ENCODE results near the gene VSTM2B. TPM values are rescaled to one million over a fixed set of nuclear protein-coding genes. Genes with fewer than 3 reads are reported as not detected.

The VSTM2B gene
- total RNA-seq, 1 experiment from 2014 or later: not detected

- Mint-ChIP-seq H3K4me1 (ENCODE audit: low read depth, unreplicated experiment) (no peaks in the 10 kb centered on the region), H3K9me3 (ENCODE audit: unreplicated experiment) (peaks cover 17% of the 10 kb centered on the region), H3K27me3 (ENCODE audit: insufficient read depth, unreplicated experiment) (peaks cover 8% of the 10 kb centered on the region), H3K27ac (ENCODE audit: unreplicated experiment) (no peak overlapping the region), H3K4me3 (ENCODE audit: unreplicated experiment) (no peak overlapping the region), H3K36me3 (ENCODE audit: insufficient read depth, unreplicated experiment) (no peaks in the 10 kb centered on the region)
- CTCF ChIA-PET: interaction anchor here (0.6 kb wide), 1 partner anchor 10 kb away, joined by 6 read pairs; no protein-coding TSS in a partner anchor
- no peak for DNase-seq
- Histone ChIP-seq H3K27me3 (replicated peaks; ENCODE audit: control insufficient read depth, insufficient read depth, low read length) (no peaks in the 10 kb centered on the region), H3K4me3 (ENCODE audit: low read depth, low read length) (no peak overlapping the region), H3K4me1 (no peaks in the 10 kb centered on the region), H3K9me3 (no peaks in the 10 kb centered on the region; the same call in 1 of the 2 replicates), H3K36me3 (ENCODE audit: control insufficient read depth, insufficient read depth, low read length) (no peaks in the 10 kb centered on the region)
- TF ChIP-seq CTCF (IDR thresholded peaks at IDR 0.05; ENCODE audit: insufficient read depth in 1 of 2, low read depth in 1 of 2, low read length in 1 of 2, severe bottlenecking in 1 of 2, unreplicated experiment in 1 of 2): no peak
- no TSS peak for BruUV-seq (replicated peaks)
- POLR2A ChIA-PET: no interaction called here
- intact Hi-C loops (cut with micrococcal nuclease; ENCODE audit: unreplicated experiment): no loop called here
These were observed 33.7 kb upstream of the VSTM2B start for GRCh38 chr19:29491995-29492577.

- CTCF ChIA-PET: no interaction called here
- intact Hi-C loops (cut with micrococcal nuclease; ENCODE audit: unreplicated experiment): no loop called here
- H3K4me3 Mint-ChIP-seq (ENCODE audit: unreplicated experiment): no peak overlapping the region
These were observed 33.0 kb upstream of the VSTM2B start for GRCh38 chr19:29492769-29493168.

GRCh38 chr19:29495091-29495490 lies 30.7 kb upstream of the VSTM2B start:
- H3K36me3 ChIP-seq (ENCODE audit: control insufficient read depth, insufficient read depth, low read length): no peaks in the 10 kb centered on the region
- ChIA-PET CTCF (no interaction called here), POLR2A (no interaction called here)
- Mint-ChIP-seq H3K9me3 (ENCODE audit: unreplicated experiment) (peaks cover 17% of the 10 kb centered on the region), H3K27me3 (ENCODE audit: insufficient read depth, unreplicated experiment) (peaks cover 8% of the 10 kb centered on the region), H3K4me3 (ENCODE audit: unreplicated experiment) (no peak overlapping the region), H3K4me1 (ENCODE audit: low read depth, unreplicated experiment) (no peaks in the 10 kb centered on the region), H3K36me3 (ENCODE audit: insufficient read depth, unreplicated experiment) (no peaks in the 10 kb centered on the region), H3K27ac (ENCODE audit: unreplicated experiment) (no peak overlapping the region)
- no peak overlapping the region for H3K4me3 ChIP-seq (ENCODE audit: low read depth, low read length)
- no peaks in the 10 kb centered on the region for H3K27me3 ChIP-seq (replicated peaks; ENCODE audit: control insufficient read depth, insufficient read depth, low read length)
- BruUV-seq (replicated peaks): no TSS peak
- intact Hi-C loops (cut with micrococcal nuclease; ENCODE audit: unreplicated experiment): no loop called here
- no peaks in the 10 kb centered on the region for H3K9me3 ChIP-seq
- H3K4me1 ChIP-seq: no peaks in the 10 kb centered on the region
- TF ChIP-seq CTCF (IDR thresholded peaks at IDR 0.05; ENCODE audit: insufficient read depth in 1 of 2, low read depth in 1 of 2, low read length in 1 of 2, severe bottlenecking in 1 of 2, unreplicated experiment in 1 of 2): no peak
- DNase-seq: no peak

More at GRCh38 chr19:29492769-29493168, 33.0 kb upstream of the VSTM2B start:
- peaks cover 8% of the 10 kb centered on the region for H3K27me3 Mint-ChIP-seq (ENCODE audit: insufficient read depth, unreplicated experiment)
- no peaks in the 10 kb centered on the region; the same call in 1 of the 2 replicates for H3K9me3 ChIP-seq
- H3K36me3 Mint-ChIP-seq (ENCODE audit: insufficient read depth, unreplicated experiment): no peaks in the 10 kb centered on the region
- no peak overlapping the region for H3K4me3 ChIP-seq (ENCODE audit: low read depth, low read length)
- H3K36me3 ChIP-seq (ENCODE audit: control insufficient read depth, insufficient read depth, low read length): no peaks in the 10 kb centered on the region
- H3K27me3 ChIP-seq (replicated peaks; ENCODE audit: control insufficient read depth, insufficient read depth, low read length): no peaks in the 10 kb centered on the region
- no peaks in the 10 kb centered on the region for H3K4me1 Mint-ChIP-seq (ENCODE audit: low read depth, unreplicated experiment)
- H3K4me1 ChIP-seq: no peaks in the 10 kb centered on the region
- DNase-seq: no peak
- no TSS peak for BruUV-seq (replicated peaks)
- no peak overlapping the region for H3K27ac Mint-ChIP-seq (ENCODE audit: unreplicated experiment)
- peaks cover 17% of the 10 kb centered on the region for H3K9me3 Mint-ChIP-seq (ENCODE audit: unreplicated experiment)
- no peak for TF ChIP-seq CTCF (IDR thresholded peaks at IDR 0.05; ENCODE audit: insufficient read depth in 1 of 2, low read depth in 1 of 2, low read length in 1 of 2, severe bottlenecking in 1 of 2, unreplicated experiment in 1 of 2)
- POLR2A ChIA-PET: no interaction called here

All from Caco-2 (cell line).